ENCODE data around the gene SCP2. TPM values are rescaled to one million over a fixed set of nuclear protein-coding genes. Genes with fewer than 3 reads are reported as not detected.

The SCP2 gene
- total RNA-seq, 2 experiments from 2014 or later: 63.9 to 75.5 TPM

- TF ChIP-seq EZH2phosphoT487 (IDR thresholded peaks at IDR 0.05; ENCODE audit: borderline replicate concordance, low read depth, low read length): no peak
- TF ChIP-seq, protein P1, sequence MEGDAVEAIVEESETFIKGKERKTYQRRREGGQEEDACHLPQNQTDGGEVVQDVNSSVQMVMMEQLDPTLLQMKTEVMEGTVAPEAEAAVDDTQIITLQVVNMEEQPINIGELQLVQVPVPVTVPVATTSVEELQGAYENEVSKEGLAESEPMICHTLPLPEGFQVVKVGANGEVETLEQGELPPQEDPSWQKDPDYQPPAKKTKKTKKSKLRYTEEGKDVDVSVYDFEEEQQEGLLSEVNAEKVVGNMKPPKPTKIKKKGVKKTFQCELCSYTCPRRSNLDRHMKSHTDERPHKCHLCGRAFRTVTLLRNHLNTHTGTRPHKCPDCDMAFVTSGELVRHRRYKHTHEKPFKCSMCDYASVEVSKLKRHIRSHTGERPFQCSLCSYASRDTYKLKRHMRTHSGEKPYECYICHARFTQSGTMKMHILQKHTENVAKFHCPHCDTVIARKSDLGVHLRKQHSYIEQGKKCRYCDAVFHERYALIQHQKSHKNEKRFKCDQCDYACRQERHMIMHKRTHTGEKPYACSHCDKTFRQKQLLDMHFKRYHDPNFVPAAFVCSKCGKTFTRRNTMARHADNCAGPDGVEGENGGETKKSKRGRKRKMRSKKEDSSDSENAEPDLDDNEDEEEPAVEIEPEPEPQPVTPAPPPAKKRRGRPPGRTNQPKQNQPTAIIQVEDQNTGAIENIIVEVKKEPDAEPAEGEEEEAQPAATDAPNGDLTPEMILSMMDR (conservative IDR thresholded peaks at IDR 0.05; ENCODE audit: low read length): peak; percentile 57
- POLR2A ChIA-PET: no interaction called here
- Histone ChIP-seq H3K4me1 (ENCODE audit: insufficient read depth, low read length, poor library complexity, severe bottlenecking) (no peaks in the 10 kb centered on the region), H3K79me2 (ENCODE audit: insufficient read depth, low read depth, low read length) (no peaks in the 10 kb centered on the region), H3K4me3 (ENCODE audit: low read depth, low read length, poor library complexity, severe bottlenecking) (no peak overlapping the region), H2AFZ (ENCODE audit: low read length) (no peak overlapping the region), H3K9me2 (ENCODE audit: insufficient read depth, low read length) (no peaks in the 10 kb centered on the region), H3K27ac (ENCODE audit: low read depth, low read length, poor library complexity, severe bottlenecking) (no peak overlapping the region), H3K36me3 (ENCODE audit: insufficient read depth, low read length) (no peaks in the 10 kb centered on the region), H4K20me1 (ENCODE audit: insufficient read depth, low read length) (no peaks in the 10 kb centered on the region), H3K4me2 (ENCODE audit: low read length) (no peak overlapping the region), H3K9me3 (ENCODE audit: low read length) (no peaks in the 10 kb centered on the region)
- no TSS peak for BruUV-seq (replicated peaks)
- DNase-seq (ENCODE audit: low spot score): peak; percentile 11
- intact Hi-C loops (cut with micrococcal nuclease; ENCODE audit: unreplicated experiment): no loop called here
- CTCF ChIA-PET (ENCODE audit: unreplicated experiment): no interaction called here
Observed at GRCh38 chr1:52970149-52970548, 43.1 kb downstream of the SCP2 start.

- TF ChIP-seq, protein P1 (conservative IDR thresholded peaks at IDR 0.05; ENCODE audit: low read length): no peak
- TF ChIP-seq EZH2phosphoT487 (IDR thresholded peaks at IDR 0.05; ENCODE audit: borderline replicate concordance, low read depth, low read length): no peak
- intact Hi-C loops (cut with micrococcal nuclease; ENCODE audit: unreplicated experiment): no loop called here
Observed at GRCh38 chr1:52973841-52974240, 46.8 kb downstream of the SCP2 start.

GRCh38 chr1:52976183-52977035 lies 49.3 kb downstream of the SCP2 start:
- DNase-seq (ENCODE audit: low spot score): no peak
- no peak overlapping the region for H3K4me3 ChIP-seq (ENCODE audit: low read depth, low read length, poor library complexity, severe bottlenecking)
- no peaks in the 10 kb centered on the region for H4K20me1 ChIP-seq (ENCODE audit: insufficient read depth, low read length)
- no peak overlapping the region for H2AFZ ChIP-seq (ENCODE audit: low read length)
- no peaks in the 10 kb centered on the region for H3K4me1 ChIP-seq (ENCODE audit: insufficient read depth, low read length, poor library complexity, severe bottlenecking)
- H3K36me3 ChIP-seq (ENCODE audit: insufficient read depth, low read length): no peaks in the 10 kb centered on the region
- no TSS peak for BruUV-seq (replicated peaks)
- POLR2A ChIA-PET: no interaction called here
- H3K79me2 ChIP-seq (ENCODE audit: insufficient read depth, low read depth, low read length): no peaks in the 10 kb centered on the region
- no peak overlapping the region for H3K27ac ChIP-seq (ENCODE audit: low read depth, low read length, poor library complexity, severe bottlenecking)
- H3K9me3 ChIP-seq (ENCODE audit: low read length): no peaks in the 10 kb centered on the region
- intact Hi-C loops (cut with micrococcal nuclease; ENCODE audit: unreplicated experiment): no loop called here
- CTCF ChIA-PET (ENCODE audit: unreplicated experiment): no interaction called here
- no peak overlapping the region for H3K4me2 ChIP-seq (ENCODE audit: low read length)
- TF ChIP-seq, protein P1 (conservative IDR thresholded peaks at IDR 0.05; ENCODE audit: low read length): no peak
- no peak for TF ChIP-seq EZH2phosphoT487 (IDR thresholded peaks at IDR 0.05; ENCODE audit: borderline replicate concordance, low read depth, low read length)
- H3K9me2 ChIP-seq (ENCODE audit: insufficient read depth, low read length): no peaks in the 10 kb centered on the region

More at GRCh38 chr1:52973841-52974240, 46.8 kb downstream of the SCP2 start:
- no peaks in the 10 kb centered on the region for H3K4me1 ChIP-seq (ENCODE audit: insufficient read depth, low read length, poor library complexity, severe bottlenecking)
- no TSS peak for BruUV-seq (replicated peaks)
- H2AFZ ChIP-seq (ENCODE audit: low read length): no peak overlapping the region
- no peak for DNase-seq (ENCODE audit: low spot score)
- no peaks in the 10 kb centered on the region for H4K20me1 ChIP-seq (ENCODE audit: insufficient read depth, low read length)
- no peak overlapping the region for H3K4me2 ChIP-seq (ENCODE audit: low read length)
- no peak overlapping the region for H3K4me3 ChIP-seq (ENCODE audit: low read depth, low read length, poor library complexity, severe bottlenecking)
- no peaks in the 10 kb centered on the region for H3K79me2 ChIP-seq (ENCODE audit: insufficient read depth, low read depth, low read length)
- ChIA-PET POLR2A (no interaction called here), CTCF (ENCODE audit: unreplicated experiment) (no interaction called here)
- H3K9me3 ChIP-seq (ENCODE audit: low read length): no peaks in the 10 kb centered on the region
- no peaks in the 10 kb centered on the region for H3K36me3 ChIP-seq (ENCODE audit: insufficient read depth, low read length)
- H3K27ac ChIP-seq (ENCODE audit: low read depth, low read length, poor library complexity, severe bottlenecking): no peak overlapping the region
- H3K9me2 ChIP-seq (ENCODE audit: insufficient read depth, low read length): no peaks in the 10 kb centered on the region

Data from OCI-LY7 (cell line).